Measurements from ENCODE around the gene FBXL7. TPM values are rescaled to one million over a fixed set of nuclear protein-coding genes. Genes with fewer than 3 reads are reported as not detected.

Gene FBXL7
- total RNA-seq, 6 experiments from 2014 or later: 0.81 to 1.9 (median 1.3) TPM

- WGBS (ENCODE audit: insufficient coverage, low coverage, low lambda C conversion rate, missing lambda C conversion rate): 60% methylated on average over 1 of the region's 1 CpG
- ATAC-seq: no peak
- TF ChIP-seq POLR2A (IDR thresholded peaks at IDR 0.05) (no peak), CTCF (IDR thresholded peaks at IDR 0.05) (no peak)
Measured at GRCh38 chr5:15937708-15938107, 437.7 kb downstream of the FBXL7 start.

GRCh38 chr5:15938186-15938585 lies 438.2 kb downstream of the FBXL7 start:
- intact Hi-C loops (cut with DNase I): no loop called here
- no peaks in the 10 kb centered on the region for H3K27me3 ChIP-seq

More at GRCh38 chr5:15937708-15938107, 437.7 kb downstream of the FBXL7 start:
- Histone ChIP-seq H3K27ac (no peak overlapping the region), H3K4me1 (no peaks in the 10 kb centered on the region), H3K9me3 (no peaks in the 10 kb centered on the region), H3K4me3 (no peak overlapping the region), H3K27me3 (no peaks in the 10 kb centered on the region), H3K36me3 (no peaks in the 10 kb centered on the region)
- intact Hi-C loops (cut with DNase I): no loop called here
- DNase-seq: no peak

GRCh38 chr5:15938961-15939360 lies 439.0 kb downstream of the FBXL7 start:
- Histone ChIP-seq H3K4me1 (no peaks in the 10 kb centered on the region), H3K9me3 (no peaks in the 10 kb centered on the region), H3K36me3 (no peaks in the 10 kb centered on the region), H3K27me3 (no peaks in the 10 kb centered on the region), H3K27ac (no peak overlapping the region), H3K4me3 (no peak overlapping the region)
- no peak for ATAC-seq
- no peak for DNase-seq
- intact Hi-C loops (cut with DNase I): no loop called here
- WGBS (ENCODE audit: insufficient coverage, low coverage, low lambda C conversion rate, missing lambda C conversion rate): 57% methylated on average over 1 of the region's 1 CpG
- TF ChIP-seq CTCF (IDR thresholded peaks at IDR 0.05) (no peak), POLR2A (IDR thresholded peaks at IDR 0.05) (no peak)

More at GRCh38 chr5:15938186-15938585, 438.2 kb downstream of the FBXL7 start:
- Histone ChIP-seq H3K36me3 (no peaks in the 10 kb centered on the region), H3K4me3 (no peak overlapping the region), H3K4me1 (no peaks in the 10 kb centered on the region), H3K27ac (no peak overlapping the region), H3K9me3 (no peaks in the 10 kb centered on the region)
- TF ChIP-seq POLR2A (IDR thresholded peaks at IDR 0.05): no peak
- no peak for TF ChIP-seq CTCF (IDR thresholded peaks at IDR 0.05)
- ATAC-seq (no peak), DNase-seq (no peak)
- WGBS (ENCODE audit: insufficient coverage, low coverage, low lambda C conversion rate, missing lambda C conversion rate): 74% methylated on average over 4 of the region's 4 CpGs

GRCh38 chr5:15940905-15941304 lies 440.9 kb downstream of the FBXL7 start:
- intact Hi-C loops (cut with DNase I): no loop called here
- no peak overlapping the region for H3K4me3 ChIP-seq
- no peaks in the 10 kb centered on the region for H3K36me3 ChIP-seq
- TF ChIP-seq POLR2A (IDR thresholded peaks at IDR 0.05): no peak
- TF ChIP-seq CTCF (IDR thresholded peaks at IDR 0.05): no peak
- no peak overlapping the region for H3K27ac ChIP-seq
- H3K9me3 ChIP-seq: no peaks in the 10 kb centered on the region
- no peak for DNase-seq
- H3K4me1 ChIP-seq: no peaks in the 10 kb centered on the region
- ATAC-seq: no peak
- WGBS (ENCODE audit: insufficient coverage, low coverage, low lambda C conversion rate, missing lambda C conversion rate): 47% methylated on average over 3 of the region's 3 CpGs
- H3K27me3 ChIP-seq: no peaks in the 10 kb centered on the region

GRCh38 chr5:15943487-15943886 lies 443.5 kb downstream of the FBXL7 start:
- TF ChIP-seq CTCF (IDR thresholded peaks at IDR 0.05): no peak
- TF ChIP-seq POLR2A (IDR thresholded peaks at IDR 0.05): no peak
- no peak for ATAC-seq
- intact Hi-C loops (cut with DNase I): no loop called here
- no peak for DNase-seq
- no peak overlapping the region for H3K27ac ChIP-seq
- H3K36me3 ChIP-seq: no peaks in the 10 kb centered on the region
- H3K9me3 ChIP-seq: no peaks in the 10 kb centered on the region
- H3K27me3 ChIP-seq: no peaks in the 10 kb centered on the region
- H3K4me1 ChIP-seq: no peaks in the 10 kb centered on the region
- no peak overlapping the region for H3K4me3 ChIP-seq
- 66% methylated on average over 2 of the region's 2 CpGs for WGBS (ENCODE audit: insufficient coverage, low coverage, low lambda C conversion rate, missing lambda C conversion rate)

Measured in right lobe of liver (tissue), 6 donors.